ENCODE measurements around the gene UNC13A.

The UNC13A gene

DNA sequence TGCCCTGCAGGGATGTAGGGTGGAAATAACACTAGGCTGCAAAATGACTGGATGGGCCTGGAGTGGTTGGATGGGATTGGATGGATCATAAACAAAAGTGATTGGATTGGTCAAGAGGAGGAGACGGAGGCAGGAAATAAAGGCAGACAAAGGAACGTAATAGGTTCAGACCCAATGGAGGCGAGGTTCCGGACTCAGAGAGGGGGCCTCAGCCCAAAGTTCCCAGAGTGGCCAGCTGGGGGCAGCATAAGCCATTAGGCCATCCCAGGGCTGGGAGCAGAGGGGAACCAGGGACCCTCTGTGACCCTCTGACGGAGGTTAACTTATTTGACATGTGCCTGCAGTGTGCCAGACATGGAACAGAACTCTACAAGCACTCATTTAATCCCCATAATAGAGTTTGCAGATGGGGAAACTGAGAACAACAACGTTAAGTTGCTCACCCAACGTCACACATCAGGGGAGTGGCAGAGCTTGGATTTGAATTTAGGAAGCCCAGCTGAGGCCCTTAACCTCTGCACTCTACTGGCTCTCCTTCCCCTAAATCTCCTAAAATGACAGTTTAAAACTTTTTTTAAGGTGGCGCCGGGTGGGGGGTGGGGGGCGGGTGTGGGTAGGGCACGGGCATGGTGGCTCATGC is 15.8 kb upstream of the UNC13A start:
- DNase-seq: peak; percentile 72

DNA sequence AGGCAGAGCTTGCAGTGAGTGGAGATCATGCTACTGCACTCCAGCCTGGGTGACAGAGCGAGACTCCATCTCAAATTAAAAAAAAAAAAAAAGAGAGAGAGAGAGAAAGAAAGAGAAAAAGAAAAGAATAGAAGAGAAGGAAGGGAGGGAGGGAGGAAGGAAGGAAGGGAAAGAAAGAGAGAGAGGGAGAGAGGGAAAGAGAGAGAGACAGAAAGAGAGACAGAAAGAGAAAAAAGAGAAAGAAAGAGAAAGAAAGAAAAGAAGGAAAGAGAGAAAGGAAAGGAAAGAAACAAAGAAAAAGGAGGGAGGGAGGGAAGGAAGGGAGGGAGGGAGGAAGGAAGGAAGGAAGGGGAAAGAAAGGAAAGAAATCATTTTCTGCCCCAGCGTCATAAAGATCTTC is 7.0 kb upstream of the UNC13A start:
- no peak for DNase-seq

DNA sequence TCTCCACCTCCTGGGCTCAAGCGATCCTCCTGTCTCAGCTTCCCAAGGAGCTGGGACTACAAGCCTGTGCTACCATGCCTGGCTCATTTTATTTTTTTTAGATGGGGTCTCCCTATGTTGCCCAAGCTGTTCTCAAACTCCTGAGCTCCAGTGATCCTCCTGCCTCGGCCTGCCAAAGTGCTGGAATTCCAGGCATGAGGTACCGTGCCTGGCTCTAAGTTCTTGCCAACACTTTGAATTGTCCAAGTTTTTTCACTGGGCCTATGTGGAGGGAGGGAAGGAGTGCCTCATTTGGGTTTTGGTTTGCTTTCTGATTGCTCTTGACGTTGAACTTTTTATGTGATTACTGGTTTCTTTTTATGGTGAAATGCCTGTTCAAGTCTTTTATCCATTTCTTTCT is 4.4 kb upstream of the UNC13A start:
- DNase-seq: no peak

DNA sequence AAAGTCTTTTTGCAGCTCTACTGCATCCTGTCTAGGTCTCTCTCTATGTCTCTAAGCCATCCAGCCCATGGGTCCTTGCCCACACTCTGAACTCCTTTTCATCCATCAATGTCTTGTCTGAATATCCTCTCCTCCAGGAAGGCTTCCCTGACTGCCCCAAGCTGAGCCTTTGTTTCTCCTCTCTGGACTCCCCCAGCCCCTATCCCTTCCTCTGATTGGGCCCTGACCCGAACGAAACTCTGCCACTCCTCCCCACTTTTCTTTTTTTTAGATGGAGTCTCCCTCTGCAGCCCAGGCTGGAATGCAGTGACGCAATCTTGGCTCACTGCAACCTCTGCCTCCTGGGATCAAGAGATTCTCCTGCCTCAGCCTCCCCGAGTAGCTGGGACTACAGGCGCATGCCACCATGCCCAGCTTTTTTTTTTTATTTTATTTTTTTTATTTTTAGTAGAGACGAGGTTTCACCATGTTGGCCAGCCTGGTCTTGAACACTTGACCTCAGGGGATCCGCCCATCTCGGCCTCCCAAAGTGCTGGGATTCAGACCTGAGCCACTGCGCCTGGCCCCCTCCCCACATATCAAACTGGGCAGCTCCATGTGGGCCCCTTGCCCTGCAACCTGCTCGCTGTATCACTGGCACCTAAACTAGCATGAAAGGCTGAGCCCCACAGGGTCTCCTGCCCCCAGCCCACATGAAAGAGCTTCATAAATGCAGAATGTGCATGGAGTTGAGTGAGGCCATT is 870 bp upstream of the UNC13A start:
- no peak for DNase-seq

DNA sequence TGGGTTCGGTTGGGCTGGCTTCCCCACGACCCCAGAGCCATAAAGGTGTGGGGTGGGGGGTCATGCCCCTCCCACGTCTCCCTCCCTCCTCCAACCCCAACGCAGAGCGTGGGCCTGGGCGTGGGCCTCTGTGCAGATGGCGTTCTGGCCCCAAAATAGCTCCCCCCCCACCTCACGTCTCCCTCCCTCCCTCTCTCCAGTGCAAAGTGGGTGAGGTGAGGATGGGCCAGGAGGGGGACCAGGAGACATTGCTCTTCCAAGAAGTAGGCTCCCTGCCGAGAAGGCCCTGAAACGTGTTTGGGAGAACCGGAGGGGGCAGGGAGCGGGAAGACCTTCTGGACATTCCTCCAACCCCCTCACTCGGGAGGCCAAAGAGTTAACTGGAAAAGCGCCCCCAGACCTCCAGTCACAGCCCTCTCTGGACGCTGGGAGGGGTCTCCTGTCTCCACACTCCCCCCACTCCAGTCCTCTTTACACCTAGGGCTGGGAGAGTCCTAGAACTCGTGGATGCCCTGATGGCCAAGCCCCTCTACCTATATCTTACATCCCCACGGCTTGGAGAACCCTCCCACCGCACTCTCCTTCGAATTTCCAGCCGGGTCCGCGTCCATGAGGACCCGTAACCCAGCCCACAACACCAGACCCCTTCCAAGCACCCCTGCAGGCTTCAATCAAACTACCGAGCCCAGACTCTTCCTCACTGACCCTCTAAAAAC is 855 bp downstream of the UNC13A start:
- no peak for DNase-seq

DNA sequence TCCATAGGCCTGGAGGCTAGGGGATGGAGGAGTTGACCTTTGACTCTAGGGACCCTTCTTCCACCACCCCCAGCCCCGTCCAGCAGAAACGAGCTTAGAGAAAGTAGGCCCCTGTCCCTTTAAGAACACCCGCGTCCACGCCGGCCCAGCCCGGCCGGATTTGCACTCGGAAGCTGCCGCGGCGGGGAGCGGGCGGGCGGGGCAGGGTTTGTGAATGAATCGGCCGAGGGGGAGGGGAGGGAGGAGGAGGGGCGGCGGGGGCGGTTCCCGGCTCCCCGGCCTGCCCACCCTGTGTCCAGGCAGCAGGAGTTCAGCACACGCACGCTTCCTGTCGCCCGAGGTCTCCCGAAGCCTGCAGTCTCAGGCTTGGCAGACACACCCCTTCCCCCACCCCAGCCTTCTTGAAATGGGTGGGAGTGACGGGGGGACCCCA is 1.5 kb downstream of the UNC13A start:
- DNase-seq: no peak

DNA sequence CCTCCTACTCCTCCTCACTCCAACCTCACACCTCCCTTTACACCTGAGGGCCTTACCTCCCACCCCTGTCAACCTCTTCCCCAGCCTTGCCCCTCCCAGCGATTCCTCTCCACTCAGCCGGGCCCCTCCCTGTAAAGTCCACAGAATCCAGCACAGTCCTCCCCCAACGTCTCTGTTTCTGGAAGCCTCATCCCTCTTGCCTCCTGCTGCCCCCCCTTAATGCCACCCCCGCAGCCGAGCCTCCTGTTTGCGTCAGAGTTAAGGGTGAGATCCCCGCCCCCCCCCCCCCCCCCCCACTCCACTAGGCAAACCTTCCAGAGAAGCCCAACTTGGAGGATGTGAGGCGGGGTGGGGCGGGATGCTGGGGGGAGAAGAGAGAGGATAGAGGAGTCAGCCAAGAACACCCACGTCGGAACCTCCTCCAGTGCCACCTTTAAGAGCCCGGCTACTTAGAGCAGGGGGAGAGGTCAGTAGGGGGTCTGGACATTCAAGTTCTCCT is 2.1 kb downstream of the UNC13A start:
- DNase-seq: no peak

DNA sequence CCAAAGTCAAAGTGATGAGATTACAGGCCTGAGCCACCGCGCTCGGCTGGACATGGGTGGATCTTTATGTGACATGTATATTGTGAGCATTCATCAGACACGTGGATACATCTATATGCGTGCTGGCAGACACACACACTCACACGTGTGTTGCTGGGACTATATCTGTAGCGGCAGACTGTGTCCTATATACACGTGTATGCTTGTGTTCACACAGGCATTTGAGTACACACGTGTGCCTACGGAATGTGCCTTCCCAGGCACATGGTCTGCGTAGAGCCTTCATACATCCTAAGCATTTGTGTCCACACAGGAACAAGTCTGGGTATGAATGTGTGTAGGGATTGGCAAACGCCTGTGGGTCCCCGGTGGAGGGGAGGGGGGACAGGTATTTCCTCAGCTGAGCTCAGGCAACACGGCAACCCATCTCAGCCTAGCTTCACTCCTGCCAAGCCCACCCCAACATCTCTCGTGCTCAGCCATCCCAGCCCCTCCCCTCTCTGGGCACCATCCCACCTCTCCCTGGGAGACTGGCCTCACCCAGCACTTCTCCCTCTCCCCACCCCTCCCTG is 2.6 kb downstream of the UNC13A start:
- no peak for DNase-seq

DNA sequence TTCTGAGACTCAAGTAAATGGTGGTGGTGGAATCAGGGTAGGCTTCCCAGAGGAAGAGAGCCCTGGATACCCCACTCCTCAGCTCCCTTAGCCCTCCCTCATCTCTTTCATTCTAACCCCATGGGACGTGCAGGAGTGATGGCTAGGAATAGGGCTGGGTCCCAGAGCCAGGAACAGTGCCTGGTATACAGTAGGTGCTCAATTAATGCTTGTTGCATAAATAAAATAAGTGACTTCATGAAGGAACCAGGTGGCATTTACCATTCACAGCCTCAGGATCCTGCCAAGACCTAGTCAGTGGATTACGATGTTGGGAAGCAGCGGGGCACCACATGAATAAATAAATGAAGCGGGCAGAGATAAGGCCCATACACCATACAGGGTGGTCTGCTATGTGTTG is 3.9 kb downstream of the UNC13A start:
- no peak for DNase-seq

DNA sequence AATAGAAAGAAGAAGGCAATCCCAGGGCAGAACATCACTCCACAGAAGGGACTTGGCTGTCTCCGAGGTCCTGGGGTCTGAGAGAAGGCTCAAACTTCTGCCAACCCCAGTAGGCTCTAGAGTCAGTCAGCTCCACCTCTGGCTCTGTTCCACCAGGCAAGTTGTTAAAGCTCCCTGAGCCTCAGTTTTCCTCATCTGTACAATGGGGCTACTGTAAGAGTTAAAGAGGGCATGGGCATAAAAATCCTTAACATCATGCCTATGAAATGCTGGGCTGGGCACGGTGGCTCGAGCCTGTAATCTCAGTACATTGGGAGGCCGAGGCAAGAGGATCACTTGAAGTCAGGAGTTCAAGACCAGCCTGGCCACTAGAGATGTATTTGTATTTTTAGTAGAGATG is 5.1 kb downstream of the UNC13A start:
- no peak for DNase-seq

DNA sequence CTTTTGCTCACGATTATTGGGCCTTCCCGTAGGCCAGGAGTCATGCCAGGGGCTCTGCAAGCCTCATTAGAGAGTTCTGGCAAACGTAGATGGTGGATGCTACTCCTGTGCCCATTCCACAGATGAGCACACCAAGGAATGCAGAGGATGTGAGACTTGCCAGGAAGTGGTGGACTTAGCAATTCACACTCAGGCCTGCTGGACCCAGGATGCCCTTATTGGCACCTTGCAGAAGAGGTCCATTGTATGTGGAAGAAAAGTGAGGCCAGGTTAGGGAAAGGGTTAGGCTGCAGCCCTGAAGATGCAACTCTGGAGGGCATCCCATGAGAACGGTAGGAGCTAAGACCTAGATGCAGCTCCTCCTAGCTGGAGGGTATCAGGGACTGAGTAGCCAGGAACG is 5.9 kb downstream of the UNC13A start:
- DNase-seq: no peak

DNA sequence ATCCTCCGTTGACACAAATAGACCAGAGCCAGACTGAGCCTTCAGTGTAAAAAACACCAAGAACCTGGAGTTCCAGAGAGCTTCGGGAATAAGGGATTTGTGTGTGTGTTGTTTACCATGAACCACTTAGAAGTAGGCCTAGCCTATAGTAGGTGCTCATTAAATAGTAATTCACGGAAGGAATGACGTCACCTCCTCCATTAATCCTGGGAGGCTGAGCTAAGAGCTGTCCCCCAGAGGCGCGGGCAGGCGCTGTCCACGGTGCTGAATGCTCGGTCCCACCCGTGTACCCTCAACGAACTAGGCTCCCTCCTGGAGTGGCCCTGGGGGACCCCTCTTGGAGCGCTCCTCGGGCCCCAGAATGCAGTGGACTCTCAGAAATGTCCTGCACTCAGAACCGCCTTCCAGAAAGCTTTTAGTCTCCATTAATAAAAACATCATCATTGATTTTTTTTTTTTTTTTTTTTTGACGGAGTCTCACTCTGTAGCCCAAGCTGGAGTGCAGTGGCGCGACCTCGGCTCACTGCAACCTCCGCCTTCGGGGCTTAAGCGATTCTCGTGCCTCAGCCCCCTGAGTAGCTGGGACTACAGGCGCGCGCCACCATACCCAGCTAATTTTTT is 6.5 kb downstream of the UNC13A start:
- peak; percentile 33 for DNase-seq

DNA sequence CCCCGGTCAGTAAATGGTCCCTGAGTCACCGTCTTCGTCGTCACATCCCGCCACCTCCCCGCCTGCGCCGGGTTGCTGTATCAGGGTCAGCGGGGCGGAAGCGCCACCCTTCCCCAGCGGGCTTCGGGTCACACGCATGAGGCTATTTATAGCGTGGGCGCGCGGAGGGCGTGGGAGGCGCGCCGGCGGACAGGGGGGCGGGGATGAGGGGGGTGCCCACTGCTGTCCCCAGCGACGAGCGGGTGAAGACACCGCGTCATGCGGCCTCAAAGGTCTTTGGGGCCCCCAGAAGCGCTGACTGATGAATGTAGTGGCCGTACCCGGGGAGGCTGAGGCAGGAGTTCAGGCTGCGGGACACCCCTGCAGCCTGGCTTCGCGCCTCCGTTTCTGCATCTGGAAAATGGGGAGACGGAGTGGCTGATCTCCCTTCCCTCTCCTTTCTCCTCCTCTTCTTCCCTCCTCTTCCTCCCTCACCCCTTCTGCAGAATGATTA is 7.9 kb downstream of the UNC13A start:
- peak; percentile 15 for DNase-seq

DNA sequence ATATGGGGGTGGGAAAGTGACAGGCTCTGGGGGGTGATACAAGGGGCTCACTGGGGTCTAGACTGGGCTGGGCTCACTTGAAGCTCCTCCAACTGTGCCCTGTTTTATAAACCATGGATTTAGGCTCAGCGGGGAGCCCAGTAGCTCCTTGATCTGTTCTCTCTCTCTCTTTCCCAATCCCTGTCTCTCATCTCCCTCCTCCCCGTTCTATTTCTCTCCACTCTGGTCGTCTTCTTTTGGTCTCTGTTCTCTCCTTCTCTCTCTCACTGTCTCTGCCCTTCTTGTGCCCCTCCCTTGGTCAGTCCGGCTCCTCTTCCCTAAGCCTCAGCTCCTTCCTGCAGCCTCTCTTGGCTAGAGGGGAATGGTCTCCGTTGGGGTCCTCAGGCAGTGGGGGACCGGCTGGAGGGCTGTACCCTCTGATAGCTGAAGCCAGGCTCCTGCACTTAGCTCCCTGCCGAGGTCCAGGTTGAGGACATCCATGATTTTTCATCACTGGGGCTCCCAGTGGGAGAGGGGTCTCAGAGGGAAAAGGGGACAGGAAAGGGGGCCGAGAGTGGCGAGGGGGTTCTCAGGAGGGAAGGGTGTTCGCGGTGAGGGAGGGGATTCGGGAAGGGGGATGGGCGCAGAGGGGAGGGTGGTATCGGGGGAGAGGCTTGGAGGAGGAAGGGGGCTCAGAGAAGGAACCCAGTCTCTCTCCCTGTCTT is 8.5 kb downstream of the UNC13A start:
- DNase-seq: no peak

DNA sequence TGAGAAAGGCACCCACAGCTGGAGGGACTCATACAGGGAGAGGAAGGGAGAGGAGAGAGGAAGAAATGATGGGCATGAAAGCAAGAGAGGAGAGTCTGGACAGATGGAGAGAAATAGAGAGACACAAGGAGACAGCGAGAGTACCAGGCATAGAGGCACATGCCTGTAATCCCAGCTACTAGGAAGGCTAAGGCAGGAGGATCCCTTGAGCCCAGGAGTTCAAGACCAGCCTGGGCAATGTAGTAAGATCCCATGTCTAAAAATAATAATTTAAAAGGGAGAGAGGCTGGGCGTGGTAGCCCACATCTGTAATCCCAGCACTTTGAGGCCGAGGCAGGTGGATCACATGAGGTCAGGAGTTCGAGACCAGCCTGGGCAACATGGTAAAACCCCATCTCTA is 9.3 kb downstream of the UNC13A start:
- no peak for DNase-seq

DNA sequence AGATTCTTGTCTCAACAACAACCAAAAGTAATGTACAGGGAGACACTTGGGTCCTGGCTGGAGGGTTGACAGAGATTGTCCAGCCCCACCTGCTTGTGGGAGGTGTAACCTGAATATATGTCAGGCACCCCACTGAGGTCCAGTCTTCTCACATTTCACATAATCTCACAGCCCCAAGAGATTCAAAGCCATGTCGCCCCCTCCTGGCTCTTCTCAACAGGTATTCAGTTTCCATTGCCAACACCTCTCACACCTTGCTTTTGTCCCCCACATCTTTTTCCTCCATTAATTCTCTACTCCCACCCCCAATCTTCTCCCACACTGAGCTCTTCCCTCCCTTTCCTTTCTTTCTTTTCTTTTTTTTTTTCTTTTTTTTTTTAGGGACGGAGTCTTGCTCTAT is 11.2 kb downstream of the UNC13A start:
- DNase-seq: no peak

DNA sequence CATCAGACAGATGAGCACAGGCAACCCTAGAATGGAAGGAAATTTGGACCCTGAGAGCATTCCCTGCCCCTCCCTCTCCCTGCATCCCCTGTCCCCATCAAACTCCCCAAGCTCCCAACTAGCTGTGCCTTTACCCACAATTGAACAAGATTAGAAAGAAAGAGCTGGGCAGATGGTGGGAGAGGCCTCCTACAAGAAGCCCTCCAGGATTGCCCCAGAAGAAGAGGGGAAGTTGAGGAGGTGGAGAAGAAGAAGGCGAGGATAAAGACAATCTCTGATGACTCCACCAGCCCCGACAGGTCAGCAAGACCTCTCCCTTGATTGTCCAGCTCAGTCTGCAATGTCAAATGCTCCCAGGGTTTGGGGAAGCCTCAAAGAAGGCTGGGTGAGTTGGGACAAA is 11.9 kb downstream of the UNC13A start:
- DNase-seq: no peak

DNA sequence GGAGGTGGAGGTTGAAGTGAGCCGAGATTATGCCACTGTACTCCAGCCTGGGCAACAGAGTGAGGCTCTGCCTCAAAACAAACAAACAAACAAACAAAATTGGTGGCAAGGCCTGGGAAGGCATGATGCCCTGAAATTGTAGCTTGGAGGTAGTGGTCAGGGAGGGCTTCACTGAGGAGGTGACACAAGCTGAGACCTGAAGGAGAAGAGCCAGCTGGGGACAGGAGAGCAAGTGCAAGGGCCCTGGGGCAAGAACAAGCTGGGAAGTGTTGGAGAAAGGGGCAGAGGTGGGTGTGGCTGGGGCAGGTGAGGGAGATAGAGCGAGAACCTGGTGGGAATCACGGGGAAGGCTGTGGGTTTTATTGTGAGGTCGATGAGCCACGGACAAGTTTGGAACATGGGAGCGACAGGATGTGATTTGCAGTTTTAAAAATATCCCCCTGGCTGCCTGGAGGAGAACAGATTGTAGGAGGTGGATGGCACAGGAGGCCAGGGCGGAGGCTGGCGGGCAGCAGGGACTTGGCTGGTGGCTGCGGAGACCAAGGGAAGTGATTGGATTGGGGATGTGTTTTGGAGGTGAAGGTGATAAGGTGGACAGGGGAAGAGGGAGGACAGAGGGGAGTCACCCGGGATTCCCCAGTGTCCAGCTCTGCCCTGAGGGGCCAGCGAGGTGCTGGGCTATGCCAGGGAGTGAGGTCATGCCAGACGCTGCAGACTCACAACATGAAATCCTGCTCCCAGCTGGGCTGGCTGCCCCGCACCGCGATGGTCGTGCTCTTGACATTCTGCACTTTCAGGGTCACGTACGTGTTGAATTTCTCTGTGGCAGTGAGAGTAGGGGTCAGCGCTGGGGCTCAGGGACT is 14.0 kb downstream of the UNC13A start:
- DNase-seq: no peak

DNA sequence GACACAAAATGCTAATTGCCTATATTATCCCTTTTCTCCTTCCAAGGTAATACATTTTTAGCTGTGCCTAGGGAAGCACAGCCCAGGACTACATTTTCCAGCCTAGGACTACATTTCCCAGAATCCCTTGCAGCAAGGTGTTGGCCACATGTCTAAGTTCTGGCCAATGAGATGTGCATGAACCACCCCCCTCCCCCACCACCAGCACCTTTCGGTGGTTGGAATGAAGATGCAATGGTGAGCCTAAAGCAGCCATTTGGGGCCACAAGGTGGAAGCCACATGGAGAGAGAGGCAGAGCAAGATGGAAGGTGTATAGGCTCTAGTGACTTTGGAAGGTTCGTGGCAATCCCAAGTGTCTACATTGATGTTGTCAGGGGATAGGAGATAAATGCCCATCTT is 16.2 kb downstream of the UNC13A start:
- no peak for DNase-seq

DNA sequence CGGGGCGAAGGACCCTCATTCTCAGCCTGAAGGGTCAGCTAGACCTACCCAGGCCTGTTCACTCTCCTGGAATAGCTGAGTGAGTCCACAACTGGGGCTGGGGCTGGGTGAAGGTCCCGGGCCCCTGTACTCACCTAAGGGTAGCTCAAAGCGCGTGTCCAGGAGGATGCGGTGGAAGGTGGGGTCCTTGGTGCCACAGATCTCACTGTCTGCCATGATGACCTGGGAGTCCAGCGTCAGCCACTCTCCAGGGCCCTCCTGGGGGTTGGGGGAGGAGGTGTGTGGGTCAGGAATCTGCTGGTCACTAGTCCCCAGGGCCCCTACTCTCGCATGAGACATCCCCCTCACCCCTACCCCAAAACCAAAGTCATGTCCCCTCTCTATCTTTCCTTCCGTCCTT is 18.7 kb downstream of the UNC13A start:
- no peak for DNase-seq

DNA sequence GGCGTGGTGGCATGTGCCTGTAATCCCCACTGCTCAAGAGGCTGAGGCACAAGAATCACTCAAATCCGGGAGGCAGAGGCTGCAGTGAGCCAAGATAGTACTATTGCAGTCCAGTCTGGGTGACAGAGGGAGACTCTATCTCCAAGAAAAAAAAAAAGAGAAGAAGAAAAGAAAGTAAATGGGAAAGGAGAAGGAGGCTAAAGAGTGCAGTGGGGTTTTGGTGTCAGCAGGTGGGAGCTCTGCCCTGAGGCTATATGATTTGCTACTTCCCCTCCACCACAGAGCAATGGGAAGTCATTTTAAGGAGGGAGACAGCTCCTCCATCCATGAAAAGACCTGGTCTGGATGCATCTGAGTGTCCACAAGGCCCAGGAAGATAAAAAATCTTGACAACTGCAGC is 23.1 kb downstream of the UNC13A start:
- DNase-seq: no peak
